GM12878 (cell line): ENCODE data around the gene SETD1A. TPM values are rescaled to one million over a fixed set of nuclear protein-coding genes. Genes with fewer than 3 reads are reported as not detected.
A peak's percentile ranks its signal among the peaks of the same experiment; 100 is the strongest.

Experiments
- ATAC-seq: fragments of 200-7000 bp; cut with Tn5 transposase; 3 replicates; pipeline ENCODE4 v1.9.1; 2020; ENCODE audit warnings: mild to moderate bottlenecking, moderate library complexity
- BruUV-seq: library from RNA; stranded (reverse); fragments of 400-500 nt; replicated peaks from 2 replicates; lab custom pipeline; 2021; lab: Mats Ljungman, UMichigan
- CTCF ChIA-PET: fragments of 300-600 bp; sonication (Branson Sonifier 250); formaldehyde crosslinking; extraction: SDS; loops from one replicate; lab custom pipeline; 2021; ENCODE audit warnings: inconsistent platforms; lab: Yijun Ruan, JAX
- POLR2A ChIA-PET: fragments of 350-600 bp; formaldehyde crosslinking; extraction: SDS; loops from one replicate; lab custom pipeline; 2021; ENCODE audit warnings: inconsistent platforms; lab: Charles Lee
- RAD21 ChIA-PET: fragments of 300-600 bp; sonication (Branson Sonifier 250); formaldehyde crosslinking; loops from one replicate; lab custom pipeline; 2023; ENCODE audit warnings: antibody characterized with exemption; ENCODE audit not compliant: unreplicated experiment; lab: Charles Lee
- SMC1A ChIA-PET: fragments of 300-600 bp; sonication (Branson Sonifier 250); formaldehyde crosslinking; loops from one replicate; lab custom pipeline; 2023; ENCODE audit not compliant: unreplicated experiment, uncharacterized antibody; lab: Charles Lee
- DNase-seq: peaks from one replicate; pipeline ENCODE4 v3.0.0-alpha.2; 2011; ENCODE audit warnings: low read depth, low spot score
- FAIRE-seq: peaks from 3 replicates; lab custom pipeline; 2011; peaks lifted over from hg19 to GRCh38; lab: Jason Lieb, UNC
- H2AFZ ChIP-seq: 2 replicates; pipeline ENCODE4 v1.6.0; 2011; ENCODE audit warnings: low read depth, low read length, control low read depth; ENCODE audit not compliant: control insufficient read depth
- H3K27ac ChIP-seq: 2 replicates; pipeline ENCODE4 v1.5.1; 2011; ENCODE audit warnings: control low read depth; ENCODE audit not compliant: control insufficient read depth, insufficient read depth
- H3K27me3 ChIP-seq, 2 experiments: replicated peaks in 1 of 2; 2 replicates each; pipeline versions ENCODE4 v1.6.0 to v1.6.1; 2011; ENCODE audit warnings: low read length in 1 of 2; ENCODE audit not compliant: control insufficient read depth in 2 of 2, insufficient read depth in 2 of 2
- H3K36me3 ChIP-seq, 2 experiments: 2 replicates each; pipeline ENCODE4 v1.5.1; 2011; ENCODE audit warnings: low read length in 1 of 2; ENCODE audit not compliant: control insufficient read depth in 2 of 2, insufficient read depth in 2 of 2
- H3K4me1 ChIP-seq: 2 replicates; pipeline ENCODE4 v1.6.1; 2011; ENCODE audit warnings: mild to moderate bottlenecking, low read length, moderate library complexity, mixed read lengths; ENCODE audit not compliant: control insufficient read depth, insufficient read depth
- H3K4me2 ChIP-seq: 2 replicates; pipeline ENCODE4 v1.6.0; 2011; ENCODE audit warnings: control low read depth; ENCODE audit not compliant: control insufficient read depth, insufficient read depth
- H3K4me3 ChIP-seq: fragments of 200-600 bp; sonication (generic); 2 replicates; pipeline ENCODE4 v1.5.1; 2016
- H3K79me2 ChIP-seq: 2 replicates; pipeline ENCODE4 v1.6.0; 2011; ENCODE audit warnings: low read length; ENCODE audit not compliant: control insufficient read depth, insufficient read depth
- H3K9ac ChIP-seq: 2 replicates; pipeline ENCODE4 v1.8.0; 2011; ENCODE audit warnings: low read length, control low read depth, mixed read lengths; ENCODE audit not compliant: control insufficient read depth, insufficient read depth
- H3K9me3 ChIP-seq: replicated peaks from 3 replicates; pipeline ENCODE4 v1.5.1; 2011; ENCODE audit warnings: mild to moderate bottlenecking, low read length; ENCODE audit not compliant: control insufficient read depth, insufficient read depth
- H4K20me1 ChIP-seq: 2 replicates; pipeline ENCODE4 v1.6.0; 2011; ENCODE audit not compliant: control insufficient read depth, insufficient read depth
- ESRRA ChIP-seq: IDR thresholded peaks from 2 replicates; pipeline ENCODE4 v1.6.1; 2012; ENCODE audit warnings: mild to moderate bottlenecking, low read length, improper control_type of control experiment
- GATAD2B ChIP-seq: fragments of 450-650 bp; conservative IDR thresholded peaks from 2 replicates; pipeline ENCODE4 v1.6.1; 2017; ENCODE audit warnings: low read depth, mild to moderate bottlenecking, moderate library complexity
- PML ChIP-seq: IDR thresholded peaks from 2 replicates; pipeline ENCODE4 v1.6.1; 2012; ENCODE audit warnings: low read length, inconsistent platforms
- POLR2A ChIP-seq: IDR thresholded peaks from 2 replicates; pipeline ENCODE4 v1.6.1; 2011; ENCODE audit warnings: low read depth, mild to moderate bottlenecking, low read length
- POLR2AphosphoS2 ChIP-seq: IDR thresholded peaks from 2 replicates; pipeline ENCODE4 v1.6.1; 2011; ENCODE audit warnings: low read depth, mild to moderate bottlenecking, low read length, improper control_type of control experiment, moderate library complexity
- RAD21 ChIP-seq: IDR thresholded peaks from 2 replicates; pipeline ENCODE4 v1.6.1; 2011; ENCODE audit warnings: mild to moderate bottlenecking, low read depth, low read length, moderate library complexity; ENCODE audit not compliant: insufficient read depth
- SP1 ChIP-seq: IDR thresholded peaks from one replicate; pipeline ENCODE4 v1.6.1; 2011; ENCODE audit warnings: low read depth, low read length
- TBL1XR1 ChIP-seq: IDR thresholded peaks from 2 replicates; pipeline ENCODE4 v1.6.1; 2012; ENCODE audit warnings: low read depth, low read length, improper control_type of control experiment
- TCF3 ChIP-seq: IDR thresholded peaks from 2 replicates; pipeline ENCODE4 v1.6.1; 2012; ENCODE audit warnings: low read depth, mild to moderate bottlenecking, low read length, borderline replicate concordance; ENCODE audit not compliant: insufficient read depth
- ZBTB33 ChIP-seq: fragments of 450-650 bp; IDR thresholded peaks from 2 replicates; pipeline ENCODE4 v1.6.1; 2017; ENCODE audit warnings: mild to moderate bottlenecking
- ZBTB40 ChIP-seq: fragments of 450-650 bp; IDR thresholded peaks from 2 replicates; pipeline ENCODE4 v1.6.1; 2016; ENCODE audit warnings: mild to moderate bottlenecking, moderate library complexity, borderline replicate concordance
- ZNF687 ChIP-seq: fragments of 450-650 bp; IDR thresholded peaks from 2 replicates; pipeline ENCODE4 v1.6.1; 2017; ENCODE audit warnings: mild to moderate bottlenecking, moderate library complexity
- WGBS: methylation state at CpG from one replicate; pipeline ENCODE4 v1.1.6; 2016; ENCODE audit warnings: low lambda C conversion rate; ENCODE audit not compliant: insufficient replicate concordance, insufficient coverage; ENCODE audit errors: missing lambda C conversion rate; 5-methylcytosine and 5-hydroxymethylcytosine counted together
- in situ Hi-C: fragments of 300-500 bp; cut with MboI; formaldehyde crosslinking; loops from 9 replicates; pipeline ENCODE4 v1.14.3; 2018; ENCODE audit warnings: mixed read lengths
- intact Hi-C: fragments of 100-400 bp; cut with micrococcal nuclease; formaldehyde crosslinking; loops from one replicate; pipeline ENCODE4 v1.14.2; 2022; ENCODE audit not compliant: unreplicated experiment
- polyA plus RNA-seq, 11 experiments: library from polyadenylated mRNA; depleted of rRNA in 4 of 11; unstranded in 6 of 11; stranded (reverse) in 5 of 11; fragments of >200 nt; fragmentation: Nextera tagmentation in 4 of 11; fragmentation: Illumina TruSeq in 1 of 11; extraction: Ambion mirVana in 4 of 11; extraction: Trizol in 1 of 11; gene quantifications; 1 replicate in 1 of 11; 2 replicates in 10 of 11; pipeline versions ENCODE4 v1.2.1 to v1.2.3, GENCODE V29; 2011 to 2016; ENCODE audit warnings: inconsistent platforms in 2 of 11, missing spikeins in 2 of 11, low read depth in 1 of 11
- total RNA-seq, 4 experiments: library from RNA; depleted of rRNA in 3 of 4; stranded (reverse); fragments of >200 nt in 3 of 4; fragmentation: Illumina TruSeq in 1 of 4; extraction: Trizol in 1 of 4; gene quantifications; 2 replicates each; pipeline versions ENCODE4 v1.2.1 to v1.2.3, GENCODE V29; 2013 to 2021

Gene SETD1A
- total and polyA plus RNA-seq, 10 of the 15 experiments (the other 5 are each of a cell fraction or from before 2014, with no cell fraction given), result 0.02 to 25.9 (median 4.9) TPM

- no peak overlapping the region for H3K4me3 ChIP-seq
- intact Hi-C loops (loop anchor here (1.0 to 2.0 kb wide), 2 partner anchors 109 to 458 kb away; partner anchors contain the start of gene VKORC1), in situ Hi-C loops (loop anchor here (5.0 to 25.0 kb wide), 2 partner anchors 112 to 452 kb away; partner anchors contain the start of genes COX6A2 and ZNF843)
- BruUV-seq, result no TSS peak
- no peaks in the 10 kb centered on the region for H3K9me3 ChIP-seq
- no peak overlapping the region for H3K9ac ChIP-seq
- H2AFZ ChIP-seq, result no peak overlapping the region
- ChIA-PET POLR2A (interaction anchor here (0.5 to 1.2 kb wide), 5 partner anchors 8 to 458 kb away, joined by 3 to 4 read pairs (median 3); no protein-coding TSS in a partner anchor), CTCF (interaction anchor here (0.6 to 2.8 kb wide), 24 partner anchors 10 to 883 kb away, joined by 3 to 17 read pairs (median 6); partner anchors contain the start of genes STX4, VKORC1, ZNF646 and ZNF668), RAD21 (interaction anchor here (0.6 to 2.9 kb wide), 9 partner anchors 10 to 883 kb away, joined by 3 to 25 read pairs (median 5); partner anchors contain the start of genes ZNF646, ZNF668 and ZNF843), SMC1A (interaction anchor here (0.6 to 2.8 kb wide), 10 partner anchors 11 to 457 kb away, joined by 3 to 11 read pairs (median 4); partner anchors contain the start of genes VKORC1, ZNF646, ZNF668 and ZNF843)
- H4K20me1 ChIP-seq, result no peaks in the 10 kb centered on the region
- no peaks in the 10 kb centered on the region for H3K79me2 ChIP-seq
- FAIRE-seq (no peak), DNase-seq (no peak)
- peaks cover 5 to 23% of the 10 kb centered on the region in 2 experiments for H3K36me3 ChIP-seq
- 79% methylated on average over 18 of the region's 20 CpGs for WGBS
- no peak overlapping the region for H3K27ac ChIP-seq
- no peak overlapping the region for H3K4me2 ChIP-seq
- H3K4me1 ChIP-seq, result no peaks in the 10 kb centered on the region
- TF ChIP-seq ZNF687 (no peak), TBL1XR1 (no peak), TCF3 (no peak), PML (no peak), POLR2A (no peak), GATAD2B (no peak), SP1 (no peak), ZBTB40 (no peak), ZBTB33 (0 out of 2 replicates have a peak, but pooled peaks have one; percentile 5), POLR2AphosphoS2 (no peak), RAD21 (peak; percentile 11; the same call in 1 of the 2 replicates), ESRRA (no peak)
- TF ChIP-seq, all 136 proteins: peak for 2
- ATAC-seq, result peak; percentile 19
- no peaks in the 10 kb centered on the region for H3K27me3 ChIP-seq
Observed at GRCh38 chr16:30985401-30986128, 28.0 kb downstream of the SETD1A start.
